MM.1S (cell line): Measurements from ENCODE around the gene USP32.

Experiments
- CTCF ChIP-seq: fragments of 300-600 bp; sonication (generic); IDR thresholded peaks from 2 replicates; pipeline ENCODE4 v1.5.1; 2016; ENCODE audit warnings: antibody characterized with exemption, low read length, mixed read lengths
- EZH2phosphoT487 ChIP-seq: fragments of 300-600 bp; sonication (generic); IDR thresholded peaks from 2 replicates; pipeline ENCODE4 v1.6.1; 2018; ENCODE audit warnings: antibody characterized with exemption, low read length

GRCh38 chr17:60171753-60172079 is 220.2 kb downstream of the USP32 start:
- TF ChIP-seq CTCF (no peak), EZH2phosphoT487 (no peak)
